NT2/D1 (cell line): Measurements from ENCODE around the gene DDAH1.
"Not testable (repeated sequence)": the region's sequence is repeated elsewhere in the genome, so short reads cannot be mapped to it uniquely, and the experiment has no call there.

ENCODE experiments used
- DNase-seq: peaks from one replicate; pipeline ENCODE4 v3.0.0-alpha.2; 2011; ENCODE audit warnings: low read depth, low spot score
- H3K27me3 ChIP-seq: 2 replicates; pipeline ENCODE4 v1.6.0; 2011; ENCODE audit warnings: mild to moderate bottlenecking; ENCODE audit not compliant: insufficient read length, insufficient read depth
- H3K36me3 ChIP-seq: 2 replicates; pipeline ENCODE4 v1.6.1; 2011; ENCODE audit warnings: mild to moderate bottlenecking, low read length, mixed read lengths; ENCODE audit not compliant: insufficient read depth, insufficient read length
- H3K4me1 ChIP-seq: 2 replicates; pipeline ENCODE4 v1.5.1; 2011; ENCODE audit not compliant: insufficient read depth, insufficient read length
- H3K4me3 ChIP-seq: 2 replicates; pipeline ENCODE4 v1.5.1; 2011; ENCODE audit warnings: low read depth; ENCODE audit not compliant: insufficient read length
- H3K9ac ChIP-seq: 2 replicates; pipeline ENCODE4 v1.6.0; 2011; ENCODE audit warnings: low read depth; ENCODE audit not compliant: insufficient read length
- H3K9me3 ChIP-seq: 2 replicates; pipeline ENCODE4 v1.5.1; 2011; ENCODE audit warnings: mild to moderate bottlenecking, low read length; ENCODE audit not compliant: insufficient read depth
- SUZ12 ChIP-seq: IDR thresholded peaks from 2 replicates; pipeline ENCODE4 v1.6.1; 2011; ENCODE audit not compliant: insufficient read length, insufficient read depth; ENCODE audit errors: extremely low read depth
- YY1 ChIP-seq: IDR thresholded peaks from 2 replicates; pipeline ENCODE4 v1.6.1; 2011; ENCODE audit not compliant: insufficient read length, insufficient read depth
- ZNF274 ChIP-seq: IDR thresholded peaks from 2 replicates; pipeline ENCODE4 v1.6.1; 2011; ENCODE audit warnings: mild to moderate bottlenecking, low read depth, low read length

The DDAH1 gene

DNA sequence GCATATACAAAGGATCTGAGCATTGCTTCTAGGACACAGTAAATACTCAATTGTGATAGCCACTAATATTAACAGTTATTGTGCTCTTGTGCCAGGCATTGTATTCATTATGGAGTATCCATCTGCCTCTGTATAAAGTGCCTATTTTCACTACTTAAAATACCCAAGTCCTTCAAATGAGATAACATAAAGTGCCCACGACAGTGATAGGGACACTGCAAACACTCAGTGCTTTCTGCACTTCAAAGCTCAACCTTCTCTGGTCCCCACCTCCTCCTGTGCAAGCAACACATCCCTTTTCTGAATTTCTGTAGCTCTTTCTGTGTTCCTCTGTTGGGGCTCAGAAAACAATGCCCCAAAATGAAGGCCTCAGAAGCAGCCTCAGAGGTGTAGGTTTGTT is 6.6 kb upstream of the DDAH1 start:
- H3K4me1 ChIP-seq: no peaks in the 10 kb centered on the region

DNA sequence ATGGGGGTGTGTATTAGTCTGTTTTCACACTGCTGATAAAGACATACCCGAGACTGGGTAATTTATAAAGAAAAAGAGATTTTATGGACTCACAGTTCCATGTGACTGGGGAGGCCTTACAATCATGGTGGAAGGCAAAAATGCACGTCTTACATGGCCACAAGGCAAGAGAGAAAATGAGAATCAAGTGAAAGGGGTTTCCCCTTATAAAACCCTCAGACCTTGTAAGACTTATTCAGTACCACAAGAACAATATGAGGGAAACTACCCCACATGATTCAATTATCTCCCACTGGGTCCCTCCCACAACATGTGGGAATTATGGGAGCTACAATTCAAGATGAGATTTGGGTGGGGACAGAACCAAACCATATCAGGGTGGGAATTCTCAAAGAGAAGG is 5.2 kb upstream of the DDAH1 start:
- not testable (repeated sequence) for H3K4me3 ChIP-seq, H3K36me3 ChIP-seq, H3K9ac ChIP-seq, H3K9me3 ChIP-seq, H3K4me1 ChIP-seq, DNase-seq
- peaks cover 14% of the 10 kb centered on the region for H3K27me3 ChIP-seq

More for the DNA sequence above, 6.6 kb upstream of the DDAH1 start:
- no peak for TF ChIP-seq ZNF274
- no peak for TF ChIP-seq YY1
- no peak for TF ChIP-seq SUZ12
- Histone ChIP-seq H3K27me3 (no peaks in the 10 kb centered on the region), H3K9ac (no peak overlapping the region), H3K9me3 (no peaks in the 10 kb centered on the region), H3K36me3 (no peaks in the 10 kb centered on the region), H3K4me3 (no peak overlapping the region)
- no peak for DNase-seq

DNA sequence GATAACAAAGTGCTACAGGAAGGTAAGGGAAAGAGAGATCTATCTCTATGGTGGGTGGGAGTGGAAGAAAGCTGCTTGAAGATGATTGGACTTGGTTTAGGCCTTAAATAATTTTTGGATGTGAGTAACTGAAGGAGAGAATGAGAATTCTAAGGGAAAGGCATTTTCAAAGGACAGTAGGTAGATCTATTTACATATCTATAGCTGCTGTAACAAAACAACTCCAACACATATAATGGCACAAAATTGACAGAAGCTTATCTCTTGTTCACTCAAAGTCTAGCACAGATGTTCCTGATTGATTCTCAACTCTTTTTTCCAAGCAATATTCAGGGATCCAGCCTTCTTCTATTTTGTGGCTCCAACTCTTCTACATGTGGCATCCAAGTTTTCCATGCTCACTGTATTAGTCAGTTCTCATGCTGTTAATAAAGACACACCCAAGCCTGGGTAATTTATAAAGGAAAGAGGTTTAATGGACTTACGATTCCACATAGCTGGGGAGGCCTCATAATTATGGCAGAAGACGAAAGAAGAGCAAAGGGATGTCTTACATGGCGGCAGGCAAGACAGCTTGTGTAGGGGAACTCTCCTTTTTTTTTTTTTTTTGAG is 3.1 kb upstream of the DDAH1 start:
- TF ChIP-seq ZNF274 (no peak), YY1 (no peak), SUZ12 (no peak)
- DNase-seq: no peak

DNA sequence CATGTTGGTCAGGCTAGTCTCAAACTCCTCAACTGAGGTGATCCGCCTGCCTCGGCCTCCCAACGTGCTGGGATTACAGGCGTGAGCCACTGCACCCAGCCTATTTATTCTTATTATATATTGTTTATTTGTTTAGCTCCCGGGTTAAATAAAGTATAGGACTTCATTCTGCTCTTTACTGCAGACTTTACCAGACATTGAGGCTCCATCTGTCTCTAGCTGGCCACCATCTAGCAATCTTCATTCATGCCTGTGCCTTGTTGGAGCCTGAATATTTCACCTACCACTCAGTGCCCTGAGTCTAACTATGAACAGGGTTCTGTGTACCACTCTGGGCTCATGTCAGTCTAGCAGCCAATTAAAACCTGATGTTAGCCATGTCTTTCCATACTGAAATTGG is 2.1 kb upstream of the DDAH1 start:
- DNase-seq: no peak
- TF ChIP-seq YY1 (no peak), SUZ12 (no peak), ZNF274 (no peak)
- Histone ChIP-seq H3K36me3 (no peaks in the 10 kb centered on the region), H3K4me3 (no peak overlapping the region), H3K27me3 (peaks cover 41% of the 10 kb centered on the region), H3K4me1 (no peaks in the 10 kb centered on the region), H3K9ac (no peak overlapping the region), H3K9me3 (no peaks in the 10 kb centered on the region)

More for the DNA sequence above, 3.1 kb upstream of the DDAH1 start:
- Histone ChIP-seq H3K36me3 (no peaks in the 10 kb centered on the region), H3K9me3 (no peaks in the 10 kb centered on the region), H3K4me3 (no peak overlapping the region), H3K9ac (no peak overlapping the region), H3K4me1 (no peaks in the 10 kb centered on the region), H3K27me3 (peaks cover 35% of the 10 kb centered on the region)

DNA sequence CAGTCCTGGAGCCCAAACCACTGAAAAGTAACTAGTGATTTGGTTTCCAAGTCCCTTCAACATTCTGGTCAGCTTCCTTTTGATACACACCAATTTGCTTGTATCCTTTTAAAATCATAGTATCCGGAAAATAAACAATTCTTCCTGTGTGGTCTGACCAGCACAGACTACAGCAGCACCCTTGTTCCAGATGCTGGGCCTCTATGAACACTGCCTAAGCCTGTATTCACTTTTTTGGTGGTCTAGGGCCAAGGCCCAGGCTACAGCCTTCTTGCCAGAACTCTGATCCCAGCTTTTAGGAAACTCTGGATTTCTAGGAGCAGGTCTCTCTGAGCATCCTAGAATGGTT is 801 bp upstream of the DDAH1 start:
- DNase-seq: no peak
- H3K9ac ChIP-seq: no peak overlapping the region
- no peak for TF ChIP-seq YY1
- no peak for TF ChIP-seq ZNF274
- no peak for TF ChIP-seq SUZ12
- no peaks in the 10 kb centered on the region for H3K4me1 ChIP-seq
- H3K4me3 ChIP-seq: peak overlapping the region; percentile 80
- peaks cover 41% of the 10 kb centered on the region for H3K27me3 ChIP-seq
- no peaks in the 10 kb centered on the region for H3K36me3 ChIP-seq
- no peaks in the 10 kb centered on the region for H3K9me3 ChIP-seq

DNA sequence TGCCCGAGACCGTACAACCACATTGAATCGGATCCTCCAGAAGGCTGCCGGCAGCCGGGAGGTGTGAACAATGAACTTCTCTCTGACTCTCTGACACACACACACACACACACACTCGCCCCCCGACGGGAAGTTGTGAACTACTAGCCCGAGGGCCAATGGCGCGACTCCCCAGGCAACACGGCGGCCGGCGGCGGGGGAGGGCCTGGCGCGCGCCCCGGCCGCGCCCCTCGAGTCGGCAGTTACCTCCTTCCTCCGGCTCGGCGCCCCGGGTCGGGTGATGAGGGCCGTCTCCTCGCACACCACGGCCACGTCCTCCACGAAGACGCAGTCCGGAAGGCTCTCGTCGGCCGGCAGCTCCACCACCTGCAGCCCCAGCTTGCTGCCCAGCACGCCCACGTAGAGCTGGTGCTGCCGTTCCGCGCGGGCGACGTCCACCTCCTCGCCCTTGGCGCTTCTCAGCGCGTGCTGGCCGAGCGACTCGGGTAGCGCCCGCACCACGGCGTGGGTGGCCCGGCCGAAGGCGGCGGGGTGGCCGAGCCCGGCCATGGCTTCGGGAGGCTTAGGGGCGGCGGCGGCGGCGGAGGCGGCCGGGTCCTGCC is 361 bp downstream of the DDAH1 start:
- H3K4me3 ChIP-seq: peak overlapping the region; percentile 80
- H3K27me3 ChIP-seq: peaks cover 41% of the 10 kb centered on the region
- TF ChIP-seq ZNF274: no peak
- no peak for TF ChIP-seq YY1
- peak; percentile 24 for TF ChIP-seq SUZ12
- H3K36me3 ChIP-seq: no peaks in the 10 kb centered on the region
- no peak for DNase-seq
- H3K9ac ChIP-seq: peak overlapping the region; percentile 84
- no peaks in the 10 kb centered on the region for H3K4me1 ChIP-seq
- no peaks in the 10 kb centered on the region for H3K9me3 ChIP-seq

DNA sequence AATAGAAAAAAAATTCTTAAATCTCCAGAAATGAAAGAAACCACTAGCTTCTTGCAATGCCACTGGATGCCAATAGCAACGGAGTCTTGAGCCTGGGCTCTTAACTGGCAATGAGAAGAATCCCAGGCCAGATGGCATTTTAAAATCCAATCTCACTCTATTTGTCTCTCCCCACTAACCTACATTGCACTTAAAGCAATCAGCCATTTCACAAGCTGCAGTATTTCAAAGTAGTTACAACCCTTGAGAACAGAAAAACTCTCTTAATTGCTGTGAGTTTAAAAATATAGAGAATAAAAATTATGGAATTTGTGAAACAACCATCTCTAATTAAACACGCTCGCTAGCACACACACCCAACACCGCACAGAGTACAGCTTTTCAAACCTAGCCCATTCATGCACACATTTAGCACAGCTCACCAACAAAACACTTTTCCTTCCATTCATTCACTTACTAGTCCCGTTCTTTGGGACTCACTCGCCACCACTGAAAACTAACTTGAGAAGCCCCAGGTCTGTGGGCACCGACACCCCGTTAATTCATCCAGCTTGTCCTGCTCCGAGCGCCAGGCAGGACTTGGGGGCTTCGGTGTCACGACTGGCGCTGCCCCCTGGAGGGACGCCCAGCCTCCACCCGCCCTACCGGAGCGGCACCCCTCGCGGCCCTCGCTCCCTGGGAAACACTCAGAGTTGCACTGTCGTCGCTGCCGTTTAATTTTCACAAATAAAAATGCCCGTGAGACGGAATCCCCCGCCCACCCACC is 1.0 kb downstream of the DDAH1 start:
- no peak for DNase-seq
- H3K9me3 ChIP-seq: no peaks in the 10 kb centered on the region
- H3K4me3 ChIP-seq: peak overlapping the region; percentile 80
- no peaks in the 10 kb centered on the region for H3K36me3 ChIP-seq
- peak overlapping the region; percentile 84 for H3K9ac ChIP-seq
- H3K4me1 ChIP-seq: no peaks in the 10 kb centered on the region
- peak; percentile 25 for TF ChIP-seq SUZ12
- TF ChIP-seq ZNF274: no peak
- peaks cover 41% of the 10 kb centered on the region for H3K27me3 ChIP-seq
